ENCODE measurements around the gene ADGRG2.

DNA sequence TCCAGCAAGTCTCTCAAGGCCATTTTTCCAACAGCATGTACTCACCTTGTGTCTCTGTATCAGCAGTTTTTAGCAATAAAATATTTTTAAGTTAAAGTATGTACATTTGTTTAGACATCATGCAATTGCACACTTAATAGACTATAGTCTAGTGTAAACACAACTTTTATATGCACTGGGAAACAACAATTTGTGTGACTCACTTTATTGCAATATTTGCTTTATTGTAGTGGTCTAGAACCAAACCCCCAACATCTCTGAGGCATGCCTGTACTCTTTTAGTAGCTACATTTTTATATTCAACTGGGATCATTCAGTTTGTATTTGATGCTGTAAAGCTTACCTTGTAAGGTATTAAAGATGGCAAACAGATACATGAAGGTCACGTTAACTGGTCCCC, 123.6 kb downstream of the ADGRG2 start:
- TF ChIP-seq, protein P1, sequence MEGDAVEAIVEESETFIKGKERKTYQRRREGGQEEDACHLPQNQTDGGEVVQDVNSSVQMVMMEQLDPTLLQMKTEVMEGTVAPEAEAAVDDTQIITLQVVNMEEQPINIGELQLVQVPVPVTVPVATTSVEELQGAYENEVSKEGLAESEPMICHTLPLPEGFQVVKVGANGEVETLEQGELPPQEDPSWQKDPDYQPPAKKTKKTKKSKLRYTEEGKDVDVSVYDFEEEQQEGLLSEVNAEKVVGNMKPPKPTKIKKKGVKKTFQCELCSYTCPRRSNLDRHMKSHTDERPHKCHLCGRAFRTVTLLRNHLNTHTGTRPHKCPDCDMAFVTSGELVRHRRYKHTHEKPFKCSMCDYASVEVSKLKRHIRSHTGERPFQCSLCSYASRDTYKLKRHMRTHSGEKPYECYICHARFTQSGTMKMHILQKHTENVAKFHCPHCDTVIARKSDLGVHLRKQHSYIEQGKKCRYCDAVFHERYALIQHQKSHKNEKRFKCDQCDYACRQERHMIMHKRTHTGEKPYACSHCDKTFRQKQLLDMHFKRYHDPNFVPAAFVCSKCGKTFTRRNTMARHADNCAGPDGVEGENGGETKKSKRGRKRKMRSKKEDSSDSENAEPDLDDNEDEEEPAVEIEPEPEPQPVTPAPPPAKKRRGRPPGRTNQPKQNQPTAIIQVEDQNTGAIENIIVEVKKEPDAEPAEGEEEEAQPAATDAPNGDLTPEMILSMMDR (conservative IDR thresholded peaks at IDR 0.05 in 1 of 2, IDR thresholded peaks at IDR 0.05 in 1 of 2; ENCODE audit: extremely low read depth in 1 of 2, insufficient read depth in 1 of 2, low read depth in 1 of 2, low read length in 2 of 2), result no peak
- no peak for TF ChIP-seq EZH2 (IDR thresholded peaks at IDR 0.05; ENCODE audit: borderline replicate concordance, low read length)
